Measurements from ENCODE around the gene FYCO1. TPM values are rescaled to one million over a fixed set of nuclear protein-coding genes. Genes with fewer than 3 reads are reported as not detected.
"Not testable (repeated sequence)": the region's sequence is repeated elsewhere in the genome, so short reads cannot be mapped to it uniquely, and the experiment has no call there.

FYCO1 gene
- polyA plus RNA-seq, 1 donor, result 17.5 TPM

DNA sequence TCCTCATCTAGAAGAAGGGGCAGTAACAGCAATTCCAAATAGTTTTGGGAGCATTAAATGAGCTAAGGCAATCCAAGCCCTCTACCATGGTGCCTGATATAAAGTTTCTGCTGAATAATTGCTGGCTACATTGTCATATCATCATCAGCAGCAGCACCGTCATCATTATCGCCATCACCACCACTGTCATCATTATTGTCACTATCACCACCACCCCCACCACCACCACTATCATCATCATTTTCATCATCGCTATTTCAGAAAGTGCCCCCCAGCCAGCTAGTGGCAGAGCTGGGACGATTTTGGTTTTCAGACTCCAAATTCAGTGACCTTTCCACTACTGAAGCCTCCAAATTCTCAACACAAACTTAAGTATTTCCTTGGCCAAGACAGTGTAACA, 16.6 kb upstream of the FYCO1 start:
- no peak for DNase-seq

DNA sequence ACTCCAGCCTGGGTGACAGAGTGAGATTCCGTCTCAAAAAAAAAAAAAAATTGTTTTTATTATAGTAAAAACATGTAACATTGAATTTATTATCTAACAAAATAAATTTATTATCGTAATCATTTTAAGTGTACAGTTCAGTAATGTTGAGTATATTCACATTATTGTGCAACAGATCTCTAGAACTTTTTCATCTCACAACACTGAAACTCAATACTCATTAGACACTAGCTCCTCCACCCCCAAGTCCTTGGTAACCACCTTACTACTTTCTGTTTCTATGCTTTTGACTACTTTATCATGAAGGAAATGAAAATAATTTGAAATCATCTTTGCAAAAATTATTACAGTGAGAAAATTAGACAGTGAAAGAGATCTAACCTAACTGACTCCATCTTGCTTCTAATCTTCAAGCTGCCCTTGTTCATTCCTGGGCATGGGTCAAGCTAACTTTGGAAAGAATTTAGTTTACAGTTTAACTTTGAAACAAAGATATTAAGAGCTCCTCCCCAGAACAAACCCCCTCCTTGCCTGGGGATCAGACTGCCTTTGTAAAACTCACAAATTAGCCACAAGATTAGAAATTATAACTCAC, 15.0 kb upstream of the FYCO1 start:
- DNase-seq, result no peak

DNA sequence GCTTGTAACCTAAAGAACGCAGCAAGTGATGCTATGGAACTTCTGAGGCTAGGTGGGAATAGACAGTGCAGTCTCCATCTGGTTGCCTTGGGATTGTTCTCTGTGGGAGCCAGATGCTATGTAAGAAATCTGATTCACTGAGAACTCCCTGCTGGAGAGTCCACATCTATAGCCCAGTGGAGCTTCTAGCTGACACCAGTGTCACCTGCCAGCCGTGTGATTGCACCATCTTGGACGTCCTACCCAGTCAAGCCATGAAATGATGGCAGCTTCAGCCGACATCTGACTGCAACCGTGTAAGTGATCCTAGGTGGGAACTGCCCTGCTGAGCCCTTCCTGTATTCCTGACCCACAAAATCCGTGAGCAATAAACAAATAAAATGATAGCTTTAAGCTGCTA, 12.4 kb upstream of the FYCO1 start:
- no peak for DNase-seq

DNA sequence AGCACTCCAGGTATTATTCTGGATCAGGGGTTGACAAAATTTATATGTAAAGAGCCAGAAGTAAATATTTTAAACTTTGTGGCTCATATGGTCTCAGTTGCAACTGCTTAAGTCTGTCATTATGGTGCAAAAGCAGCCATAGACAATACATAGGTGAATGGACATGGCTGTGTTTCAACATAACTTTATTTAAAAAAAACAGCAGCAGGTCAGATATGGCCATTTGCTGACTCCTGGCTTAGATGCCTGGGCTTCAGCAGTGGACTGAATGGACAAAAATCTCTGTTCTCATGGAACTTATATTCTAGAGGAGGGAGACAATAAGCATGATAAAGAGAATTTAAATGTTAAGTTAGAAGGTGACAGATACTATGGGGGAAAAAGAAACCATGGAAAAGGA, 11.7 kb upstream of the FYCO1 start:
- DNase-seq, result no peak

DNA sequence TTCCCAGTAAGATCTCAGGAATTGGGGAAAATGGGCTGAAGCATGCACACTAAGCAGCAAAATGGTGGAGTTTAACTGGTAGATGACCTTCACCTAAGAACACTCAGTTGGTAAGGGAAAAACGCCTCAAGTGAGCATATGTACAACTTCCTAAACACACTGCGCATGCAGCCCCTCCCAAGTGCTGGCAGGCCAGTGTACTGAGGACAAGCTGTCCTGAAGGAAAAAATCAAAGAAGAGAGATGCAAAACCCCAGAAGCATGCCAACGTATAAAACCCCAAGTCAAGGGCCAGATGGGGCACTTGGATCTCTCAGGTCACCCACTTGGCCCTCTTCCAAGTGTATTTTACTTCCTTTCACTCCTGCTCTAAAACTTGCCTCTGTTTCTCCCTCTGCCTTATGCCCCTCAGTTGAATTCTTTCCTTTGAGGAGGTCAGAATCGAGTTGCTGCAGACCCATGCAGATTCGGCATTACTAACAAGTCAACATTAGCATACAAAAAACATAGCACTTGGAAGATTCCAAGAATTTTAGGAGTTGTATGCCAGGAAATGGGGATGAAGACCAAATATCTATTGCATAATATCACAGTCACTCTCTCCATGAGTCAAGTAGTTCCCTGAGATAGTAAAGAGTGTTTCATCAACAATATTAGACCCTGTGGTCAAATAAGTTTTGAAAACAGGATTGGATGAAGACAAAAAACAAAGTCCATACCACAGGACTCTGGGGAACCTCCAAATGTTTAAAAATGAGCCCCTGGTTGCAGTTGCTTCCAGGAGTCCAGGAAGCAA, 10.8 kb upstream of the FYCO1 start:
- no peak for DNase-seq

DNA sequence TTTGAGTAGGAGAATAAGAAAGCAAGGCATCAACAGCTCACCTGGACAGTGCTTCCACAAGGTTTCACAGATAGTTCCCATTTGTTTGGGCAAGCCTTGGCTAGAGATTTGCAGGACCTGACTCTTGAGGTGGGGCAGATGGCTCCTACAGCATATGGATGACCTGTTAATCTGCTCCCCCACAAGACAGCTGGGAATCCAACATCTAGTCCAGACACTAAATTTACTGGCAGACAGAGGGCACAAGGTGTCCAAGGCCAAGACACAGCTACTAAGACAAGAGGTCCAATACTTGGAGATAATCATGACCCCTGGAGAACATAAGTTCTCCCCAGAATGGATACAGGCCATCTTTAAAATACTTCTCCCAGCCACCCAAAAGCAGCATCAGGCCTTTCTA, 8.1 kb upstream of the FYCO1 start:
- not testable (repeated sequence) for DNase-seq

DNA sequence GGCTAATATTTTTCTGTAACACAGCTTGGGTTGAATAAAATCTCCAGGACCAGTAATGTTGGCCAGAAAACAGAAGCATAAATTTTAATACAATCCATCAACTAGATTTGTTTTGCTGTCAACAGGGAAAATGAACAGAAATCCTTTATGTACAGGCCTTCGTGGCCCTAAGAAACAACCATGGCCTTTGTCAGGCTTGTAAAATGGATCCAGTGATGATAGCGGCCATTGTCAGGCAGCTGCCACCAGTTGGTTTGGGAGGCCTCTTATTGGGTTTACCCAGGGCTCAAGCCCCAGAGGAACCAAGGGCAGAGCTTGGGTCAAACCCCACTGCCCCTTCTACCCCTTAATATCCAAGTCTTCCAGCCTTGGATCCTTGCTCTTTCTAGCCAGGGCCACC, 5.6 kb upstream of the FYCO1 start:
- DNase-seq, result no peak

DNA sequence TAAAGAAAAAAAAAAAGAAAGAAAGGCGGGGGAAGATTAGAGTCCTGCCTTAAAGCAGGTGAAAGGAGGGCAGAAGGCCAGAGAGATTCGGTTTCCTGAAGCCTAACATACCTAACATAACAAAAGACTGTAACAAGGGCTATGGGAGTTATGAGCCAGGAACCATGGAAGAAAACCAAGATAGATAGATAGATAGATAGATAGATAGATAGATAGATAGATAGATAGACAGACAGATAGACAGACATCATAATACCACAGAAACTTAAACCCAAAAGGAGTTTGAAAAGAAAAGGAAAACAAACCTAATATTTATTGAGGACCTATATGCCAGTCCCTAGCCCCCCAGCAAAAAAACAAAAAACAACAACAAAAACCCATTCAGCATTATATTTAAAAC, 2.3 kb upstream of the FYCO1 start:
- DNase-seq, result no peak

DNA sequence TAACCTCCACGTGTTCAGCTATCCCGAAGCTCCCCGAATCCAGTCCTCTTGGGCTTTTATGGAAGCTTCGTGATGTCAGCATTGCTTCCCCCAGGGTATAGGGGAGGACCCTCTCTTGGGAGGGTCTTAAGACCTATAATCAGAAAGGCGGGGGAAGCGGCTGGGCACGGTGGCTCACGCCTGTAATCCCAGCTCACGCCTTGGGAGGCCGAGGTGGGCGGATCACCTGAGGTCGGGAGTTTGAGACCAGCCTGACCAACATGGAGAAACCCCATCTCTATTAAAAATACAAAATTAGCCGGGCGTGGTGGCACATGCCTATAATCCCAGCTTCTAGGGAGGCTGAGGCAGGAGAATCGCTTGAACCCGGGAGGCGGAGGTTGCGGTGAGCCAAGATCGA, 1.9 kb upstream of the FYCO1 start:
- DNase-seq, result not testable (repeated sequence)

DNA sequence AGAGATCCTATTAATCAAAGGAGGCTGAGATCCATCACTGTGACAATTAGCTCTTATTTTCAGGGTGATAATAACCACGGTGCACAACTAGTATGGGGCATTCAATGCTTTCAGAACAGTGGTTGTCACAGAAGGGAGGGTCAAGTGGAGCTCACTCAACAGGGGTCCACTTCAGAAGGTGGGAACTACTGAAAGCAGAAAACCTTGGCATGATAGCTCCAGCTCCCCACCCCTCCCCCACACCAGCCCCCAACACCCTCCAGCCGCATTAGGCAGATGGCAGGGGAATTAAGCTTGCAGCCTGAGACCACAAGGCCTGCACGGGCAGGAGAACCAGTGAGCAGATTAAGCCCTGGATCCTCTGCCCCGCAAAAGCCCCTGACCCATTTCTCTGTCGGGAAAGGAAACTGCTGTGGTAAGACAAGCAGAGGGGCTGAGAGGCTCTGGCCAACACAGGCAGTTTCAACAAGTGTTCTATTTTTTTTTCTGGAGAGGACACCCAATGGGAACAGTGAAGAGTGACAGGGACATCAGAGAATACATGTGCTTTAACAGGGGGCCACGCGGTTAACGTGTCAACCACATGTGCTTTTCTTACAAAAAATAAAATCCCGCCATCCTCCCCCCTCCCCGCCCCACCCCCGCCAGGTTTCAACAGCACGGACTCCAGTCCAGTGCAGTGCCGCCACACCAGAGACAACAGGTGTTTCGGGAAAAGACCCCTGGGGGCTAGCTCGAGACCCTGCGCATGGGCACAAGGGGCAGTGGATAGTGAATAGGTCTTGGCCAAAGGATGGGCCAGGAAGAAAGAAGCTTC, 997 bp downstream of the FYCO1 start:
- DNase-seq, result no peak

DNA sequence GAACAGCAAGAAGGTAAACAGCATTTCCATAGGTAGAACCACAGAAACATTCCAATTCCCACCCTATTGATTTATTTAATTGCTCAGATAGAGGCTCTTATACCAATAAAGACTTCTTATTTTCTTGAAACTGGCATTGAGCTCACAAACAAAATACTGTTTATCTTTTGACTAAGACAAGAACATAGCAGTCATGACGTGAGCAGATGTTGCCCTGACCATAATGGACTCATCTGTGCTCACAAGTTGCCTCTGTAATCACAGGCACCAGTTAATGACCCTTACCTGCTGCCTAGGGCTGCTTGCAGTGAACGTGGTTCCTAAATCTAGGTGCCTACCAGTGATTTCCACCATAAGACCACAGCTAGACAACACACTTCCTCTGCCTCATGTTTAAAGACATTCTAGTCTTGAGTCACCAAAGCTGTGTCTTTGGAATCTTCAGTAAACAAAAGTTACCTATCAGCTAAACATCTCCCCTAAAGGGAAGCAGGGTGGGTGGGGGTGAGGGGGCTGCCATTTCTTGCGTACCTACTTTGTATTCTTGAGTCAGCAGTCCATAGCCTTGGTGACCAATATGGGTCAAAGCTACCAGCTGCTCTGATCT, 2.1 kb downstream of the FYCO1 start:
- DNase-seq, result no peak

DNA sequence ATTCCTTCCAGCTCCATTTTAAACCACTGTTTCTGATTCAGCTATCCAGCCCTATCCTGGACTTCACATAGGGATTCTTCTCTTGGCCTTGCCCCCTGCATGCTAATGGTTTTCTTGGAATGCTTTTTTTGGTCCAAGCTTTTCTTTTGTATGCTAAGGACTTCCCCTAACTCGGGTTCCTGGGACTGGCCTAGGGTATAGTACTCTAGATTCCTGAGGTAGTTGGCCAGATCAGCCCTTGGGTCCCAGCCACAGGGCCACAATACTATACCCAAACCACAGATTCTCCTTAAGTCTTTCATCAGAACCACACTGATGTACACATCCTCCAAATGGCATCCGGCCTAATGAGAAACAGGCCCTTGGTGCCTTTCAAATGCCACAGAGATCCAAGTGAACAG, 2.8 kb downstream of the FYCO1 start:
- DNase-seq, result no peak

DNA sequence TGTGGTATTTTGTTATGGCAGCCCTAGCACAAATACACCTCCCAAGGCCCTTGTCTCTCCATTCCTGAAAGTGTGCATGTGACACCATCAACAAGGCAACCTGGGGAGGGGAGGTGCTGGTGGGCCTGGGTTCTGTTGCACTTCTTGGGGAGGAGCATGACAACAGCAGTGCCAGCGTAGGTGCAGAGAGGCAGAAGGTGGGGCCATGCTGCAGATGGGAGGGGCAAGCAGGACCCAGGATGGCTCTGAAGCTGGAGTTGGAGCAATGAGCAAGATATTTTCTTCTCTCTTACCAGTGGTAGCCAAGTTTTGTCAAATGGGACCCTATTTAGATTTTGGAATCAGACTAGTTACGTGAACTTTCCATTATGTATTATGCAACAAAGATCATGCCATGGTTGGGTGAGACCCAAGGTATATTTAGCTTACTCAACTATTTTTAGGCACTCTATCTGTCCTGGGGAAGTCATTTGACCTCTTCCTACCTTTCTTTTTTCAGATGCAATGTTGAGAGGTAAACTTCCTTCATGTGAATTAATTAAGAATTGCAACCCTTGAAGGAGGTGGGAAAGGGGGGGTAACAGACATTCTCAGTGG, 3.4 kb downstream of the FYCO1 start:
- no peak for DNase-seq

DNA sequence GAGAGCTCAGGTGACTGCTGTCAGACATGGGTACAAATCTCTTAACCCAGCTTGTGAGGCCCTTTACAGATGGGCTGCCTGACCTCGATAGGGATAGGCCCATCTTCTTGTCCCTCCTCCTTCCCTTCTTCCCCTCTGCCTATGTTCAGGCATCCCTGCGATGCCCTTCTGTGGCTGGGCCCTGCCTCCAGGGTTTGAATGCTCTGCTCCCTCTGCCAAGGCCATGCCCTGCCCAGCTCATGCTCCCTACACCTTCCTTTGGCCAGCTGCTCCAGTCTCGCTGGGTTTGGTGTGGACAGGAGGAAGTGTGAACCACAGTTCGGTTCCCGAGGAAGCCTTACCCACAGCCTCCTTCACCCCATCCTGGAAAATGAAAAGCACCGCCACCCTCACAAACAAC, 4.3 kb downstream of the FYCO1 start:
- no peak for DNase-seq

DNA sequence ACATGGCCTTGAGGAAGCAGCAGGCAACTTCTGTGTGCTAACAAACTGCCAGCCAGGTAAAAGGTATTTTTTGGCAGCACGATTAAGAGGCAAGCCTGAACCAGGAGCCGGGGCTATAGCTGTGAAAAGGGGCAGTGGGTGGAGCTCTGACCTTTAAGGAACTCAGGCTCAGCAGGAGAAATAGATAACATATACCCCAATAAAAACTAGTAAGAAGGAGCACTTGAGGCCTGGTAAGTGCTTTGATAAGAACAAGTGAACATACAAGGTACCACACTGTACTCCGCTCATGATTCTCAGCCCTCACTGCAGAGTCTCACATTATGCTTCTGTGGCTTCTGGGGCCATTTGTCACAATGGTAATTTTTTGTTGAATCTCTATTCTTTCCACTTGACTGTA, 5.4 kb downstream of the FYCO1 start:
- DNase-seq, result no peak

DNA sequence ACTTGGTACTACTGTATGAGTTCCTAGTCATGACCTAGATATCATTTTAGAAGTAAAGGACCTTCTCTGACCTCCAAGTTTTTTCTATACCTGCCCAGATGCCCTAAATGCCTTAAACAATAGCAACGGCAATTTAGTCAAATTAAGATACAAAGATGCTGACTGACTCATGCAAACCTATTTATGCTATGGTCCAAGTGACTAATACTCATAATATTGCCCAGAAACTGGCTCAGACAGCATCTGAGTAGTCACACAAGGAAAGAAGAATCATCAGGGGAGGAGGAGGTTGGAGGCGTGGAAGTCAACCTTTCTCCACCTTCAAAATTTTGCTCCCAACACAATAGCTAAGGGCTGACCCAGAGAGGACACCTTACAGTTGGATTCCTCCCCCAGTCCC, 6.8 kb downstream of the FYCO1 start:
- no peak for DNase-seq

DNA sequence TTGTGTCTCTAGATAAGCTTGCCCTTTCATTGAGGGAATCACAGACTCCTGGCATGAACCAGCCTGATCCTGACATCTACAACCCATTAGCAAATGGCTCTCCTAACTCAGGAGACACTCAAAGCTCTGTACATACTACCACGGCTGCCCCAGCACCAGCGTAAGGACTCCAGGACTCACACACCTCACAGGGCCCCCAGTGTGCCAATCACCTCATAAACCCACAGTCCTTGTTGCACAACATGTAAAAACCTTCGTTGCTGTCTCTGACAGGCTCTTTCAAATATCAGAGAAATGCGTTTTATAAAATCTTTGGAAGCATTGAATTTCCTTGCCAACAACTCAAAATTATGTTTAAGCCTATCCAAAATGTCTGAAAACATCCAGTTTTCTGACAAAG, 7.3 kb downstream of the FYCO1 start:
- no peak for DNase-seq

DNA sequence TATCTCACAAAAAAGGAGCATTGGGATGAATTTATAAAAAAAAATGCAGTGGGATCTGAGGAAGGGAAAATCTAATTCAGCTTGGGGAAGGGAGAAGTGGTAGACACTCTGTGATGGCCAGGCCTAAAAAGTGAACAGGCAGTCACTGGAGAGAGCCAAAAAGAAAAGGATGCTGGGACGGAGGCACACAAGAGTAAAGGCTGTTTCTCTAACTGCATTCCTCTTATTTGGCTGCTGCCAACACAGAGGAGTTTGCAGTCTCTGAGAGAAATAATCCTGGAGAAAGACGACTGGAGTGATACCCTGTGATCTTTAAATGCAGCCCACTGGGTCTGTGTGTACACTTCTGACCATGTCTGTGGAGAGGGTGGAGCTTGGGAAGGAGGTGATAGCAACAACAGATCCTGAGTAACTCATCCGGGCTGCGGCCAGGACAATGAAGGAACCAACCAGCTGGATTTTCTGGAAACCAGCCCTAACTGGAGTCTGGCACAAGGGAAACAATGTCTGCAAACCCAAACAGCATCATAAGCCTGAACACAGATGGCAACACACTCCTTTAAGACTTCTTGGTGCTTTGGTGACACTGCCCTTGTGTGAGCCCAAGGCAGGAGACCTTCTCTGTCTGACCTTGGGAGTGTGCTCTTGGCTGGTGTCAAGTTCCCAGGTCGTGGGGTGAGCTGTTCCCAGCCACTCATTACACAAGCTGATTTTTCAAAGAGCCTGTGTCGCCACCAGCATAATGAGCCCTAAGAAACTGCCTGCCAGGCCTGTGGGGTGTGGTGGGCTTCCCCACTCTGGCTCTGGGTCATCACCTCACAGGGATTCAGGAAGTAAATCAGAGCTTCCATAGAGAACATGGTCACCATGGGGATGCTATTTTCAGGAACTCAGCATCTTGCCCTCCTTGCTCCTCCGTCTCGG, 8.0 kb downstream of the FYCO1 start:
- no peak for DNase-seq

DNA sequence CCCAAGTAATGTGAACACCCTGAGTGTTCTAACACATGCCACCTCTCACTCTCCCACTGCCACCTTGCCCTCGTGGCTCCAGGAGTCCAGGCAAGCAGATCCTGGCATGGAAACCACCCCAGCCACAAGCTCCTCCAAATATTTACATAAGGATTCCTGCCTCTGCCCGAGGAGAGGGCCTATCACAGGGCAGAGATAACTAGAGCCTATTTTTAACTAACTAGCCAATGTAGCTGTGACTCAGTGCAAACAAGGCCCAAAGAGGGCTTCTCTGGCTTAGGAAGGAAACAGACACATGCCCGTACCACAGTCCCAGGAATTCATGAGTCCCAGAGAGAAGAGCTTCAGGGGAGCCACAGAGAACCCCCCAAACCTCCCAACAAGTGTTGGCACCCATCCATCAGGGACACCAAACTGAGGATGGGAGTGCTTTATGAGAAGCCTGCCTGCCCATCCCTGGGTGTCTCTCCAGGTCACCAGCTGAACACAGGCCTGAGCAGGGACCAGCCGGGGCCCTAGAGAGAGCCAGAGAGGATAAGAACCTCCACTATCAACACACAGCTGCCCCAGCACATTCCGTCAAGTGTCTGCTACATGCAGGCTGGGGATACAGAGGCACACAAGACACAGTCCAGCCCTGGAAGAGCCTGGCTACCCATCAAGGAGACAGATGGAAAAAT, 9.2 kb downstream of the FYCO1 start:
- DNase-seq, result no peak

DNA sequence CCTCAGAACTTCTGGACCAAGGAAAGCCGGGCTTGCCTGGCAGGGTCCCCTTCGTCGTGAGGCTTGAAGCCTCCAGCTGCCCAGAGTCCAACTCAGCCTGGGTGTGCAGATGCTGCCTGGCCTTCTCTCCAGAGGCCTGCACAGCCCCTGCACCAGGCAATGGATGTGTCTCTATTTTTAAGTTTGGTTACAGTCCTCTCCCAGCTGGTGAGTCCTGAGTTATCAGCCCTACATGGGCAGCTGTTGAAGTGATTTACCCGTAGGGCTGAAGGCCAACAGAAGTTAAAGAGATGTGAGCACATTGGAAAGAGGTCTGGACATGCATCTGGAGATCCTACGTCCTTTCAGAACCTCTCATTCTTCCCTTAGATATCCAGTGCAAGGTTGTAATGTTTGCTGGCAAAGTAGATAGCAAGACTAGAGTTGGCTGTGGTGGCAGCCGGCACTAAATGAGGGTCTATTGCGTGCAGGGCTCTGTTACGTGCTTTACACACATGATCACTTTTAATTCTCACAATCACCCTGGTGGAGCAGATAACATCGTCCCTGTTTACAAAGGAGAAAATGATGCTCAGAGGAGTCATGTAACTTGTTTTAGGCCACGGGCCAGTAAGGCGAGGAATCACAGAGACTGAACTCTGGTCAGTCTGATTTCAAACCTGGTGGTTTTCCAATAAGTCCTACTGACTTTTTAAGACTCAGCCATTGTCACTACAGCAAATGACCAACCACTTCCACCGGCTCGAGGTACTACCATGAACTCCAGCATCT, 9.9 kb downstream of the FYCO1 start:
- no peak for DNase-seq
